Activated CD8-positive, alpha-beta memory T cell treated with anti-CD3 and anti-CD28 coated beads, Interleukin-2, amount 50 U/mL, for 1 hour (primary cell): ENCODE data around the gene ZBTB7C.

ENCODE experiments used
- DNase-seq: peaks from one replicate; pipeline ENCODE4 v3.0.0-alpha.2; 2020; ENCODE audit errors: extremely low read depth

ZBTB7C gene

GRCh38 chr18:48324651-48325050, 84.5 kb downstream of the ZBTB7C start:
- DNase-seq, result no peak

GRCh38 chr18:48323151-48323550, 86.0 kb downstream of the ZBTB7C start:
- DNase-seq, result no peak

- no peak for DNase-seq
Measured at GRCh38 chr18:48321536-48321935, 87.6 kb downstream of the ZBTB7C start.

- no peak for DNase-seq
Measured at GRCh38 chr18:48321121-48321520, 88.1 kb downstream of the ZBTB7C start.

GRCh38 chr18:48320639-48320945, 88.6 kb downstream of the ZBTB7C start:
- no peak for DNase-seq

GRCh38 chr18:48319801-48320638, 89.2 kb downstream of the ZBTB7C start:
- no peak for DNase-seq

GRCh38 chr18:48318436-48318835, 90.7 kb downstream of the ZBTB7C start:
- DNase-seq, result no peak

GRCh38 chr18:48317781-48318381, 91.3 kb downstream of the ZBTB7C start:
- no peak for DNase-seq

- no peak for DNase-seq
Measured at GRCh38 chr18:48316177-48316576, 93.0 kb downstream of the ZBTB7C start.

GRCh38 chr18:48314690-48315089, 94.5 kb downstream of the ZBTB7C start:
- no peak for DNase-seq

- DNase-seq, result no peak
Measured at GRCh38 chr18:48313792-48314191, 95.4 kb downstream of the ZBTB7C start.

GRCh38 chr18:48312066-48312465, 97.1 kb downstream of the ZBTB7C start:
- DNase-seq, result no peak

GRCh38 chr18:48310999-48311398, 98.2 kb downstream of the ZBTB7C start:
- DNase-seq, result no peak

- no peak for DNase-seq
Measured at GRCh38 chr18:48310353-48310752, 98.8 kb downstream of the ZBTB7C start.

- no peak for DNase-seq
Measured at GRCh38 chr18:48308755-48309575, 100.2 kb downstream of the ZBTB7C start.

- no peak for DNase-seq
Measured at GRCh38 chr18:48308027-48308635, 101.1 kb downstream of the ZBTB7C start.

GRCh38 chr18:48306838-48307237, 102.3 kb downstream of the ZBTB7C start:
- DNase-seq, result no peak

GRCh38 chr18:48304906-48305693, 104.1 kb downstream of the ZBTB7C start:
- DNase-seq, result no peak

- no peak for DNase-seq
Measured at GRCh38 chr18:48303883-48304282, 105.3 kb downstream of the ZBTB7C start.

GRCh38 chr18:48302736-48303135, 106.4 kb downstream of the ZBTB7C start:
- DNase-seq, result no peak

GRCh38 chr18:48300463-48300961, 108.7 kb downstream of the ZBTB7C start:
- no peak for DNase-seq
